SK-N-SH treated with all-trans-retinoic acid at 6 μM for 48 hours (cell line): ENCODE measurements around the gene OTOG.

Experiments
- ARNTL ChIP-seq: fragments of 450-650 bp; formaldehyde crosslinking; IDR thresholded peaks from 2 replicates; pipeline ENCODE4 v1.5.0; 2020; ENCODE audit warnings: low read depth, mild to moderate bottlenecking, moderate library complexity, borderline replicate concordance
- CSDC2 ChIP-seq: fragments of 250-450 bp; sonication (Bioruptor Pico); IDR thresholded peaks from 2 replicates; pipeline ENCODE4 v1.5.0; 2020; ENCODE audit warnings: mild to moderate bottlenecking, moderate library complexity
- CSRNP3 ChIP-seq: fragments of 250-450 bp; sonication (Bioruptor Pico); IDR thresholded peaks from 2 replicates; pipeline ENCODE4 v1.5.1; 2021; ENCODE audit warnings: mild to moderate bottlenecking, moderate library complexity
- PATZ1 ChIP-seq: fragments of 250-450 bp; sonication (Bioruptor Pico); IDR thresholded peaks from 2 replicates; pipeline ENCODE4 v1.8.0; 2020; ENCODE audit warnings: mild to moderate bottlenecking, moderate library complexity, borderline replicate concordance
- POU6F1 ChIP-seq: fragments of 250-450 bp; sonication (Bioruptor Pico); IDR thresholded peaks from 2 replicates; pipeline ENCODE4 v1.8.0; 2021; ENCODE audit warnings: low read depth, mild to moderate bottlenecking, moderate library complexity, borderline replicate concordance
- PPARA ChIP-seq: fragments of 250-450 bp; sonication (Bioruptor Pico); IDR thresholded peaks from 2 replicates; pipeline ENCODE4 v1.5.0; 2020; ENCODE audit warnings: mild to moderate bottlenecking, borderline replicate concordance
- RARB ChIP-seq: fragments of 250-450 bp; sonication (Bioruptor Pico); IDR thresholded peaks from 2 replicates; pipeline ENCODE4 v1.8.0; 2021; ENCODE audit warnings: mild to moderate bottlenecking, moderate library complexity
- TCF4 ChIP-seq: fragments of 250-450 bp; sonication (Bioruptor Pico); IDR thresholded peaks from 2 replicates; pipeline ENCODE4 v1.8.0; 2021; ENCODE audit warnings: mild to moderate bottlenecking, moderate library complexity, borderline replicate concordance
- TOX ChIP-seq: fragments of 250-450 bp; sonication (Bioruptor Pico); IDR thresholded peaks from 2 replicates; pipeline ENCODE4 v1.8.0; 2021; ENCODE audit warnings: mild to moderate bottlenecking, moderate library complexity, borderline replicate concordance
- TSHZ2 ChIP-seq: fragments of 250-450 bp; sonication (Bioruptor Pico); IDR thresholded peaks from 2 replicates; pipeline ENCODE4 v1.5.0; 2020; ENCODE audit warnings: mild to moderate bottlenecking, moderate library complexity
- ZC3H10 ChIP-seq: fragments of 250-450 bp; sonication (Bioruptor Pico); IDR thresholded peaks from 2 replicates; pipeline ENCODE4 v1.5.1; 2021; ENCODE audit warnings: mild to moderate bottlenecking, moderate library complexity
- ZFP3 ChIP-seq: fragments of 250-450 bp; sonication (Bioruptor Pico); IDR thresholded peaks from 2 replicates; pipeline ENCODE4 v1.5.0; 2020; ENCODE audit warnings: mild to moderate bottlenecking, moderate library complexity
- ZFP30 ChIP-seq: fragments of 450-650 bp; formaldehyde crosslinking; IDR thresholded peaks from 2 replicates; pipeline ENCODE4 v1.5.0; 2022; ENCODE audit warnings: mild to moderate bottlenecking, moderate library complexity
- ZNF565 ChIP-seq: fragments of 450-650 bp; formaldehyde crosslinking; conservative IDR thresholded peaks from 2 replicates; pipeline ENCODE4 v1.5.0; 2020; ENCODE audit warnings: low read depth, mild to moderate bottlenecking, moderate library complexity

- TF ChIP-seq PATZ1 (CRISPR knock-in tag) (no peak), PPARA (CRISPR knock-in tag) (no peak), ZC3H10 (CRISPR knock-in tag) (no peak), TCF4 (CRISPR knock-in tag) (no peak), POU6F1 (no peak), TOX (CRISPR knock-in tag) (no peak), RARB (CRISPR knock-in tag) (no peak), TSHZ2 (CRISPR knock-in tag) (no peak), ZFP3 (CRISPR knock-in tag) (no peak), ARNTL (CRISPR knock-in tag) (no peak), ZNF565 (no peak), ZFP30 (no peak), CSDC2 (CRISPR knock-in tag) (no peak), CSRNP3 (CRISPR knock-in tag) (no peak)
Measured at GRCh38 chr11:17547932-17548331, 873 bp downstream of the OTOG start.
